Frontal cortex (tissue), 4 donors: ENCODE measurements around the gene AKNA. TPM values are rescaled to one million over a fixed set of nuclear protein-coding genes. Genes with fewer than 3 reads are reported as not detected.
A peak's percentile ranks its signal among the peaks of the same experiment; 100 is the strongest.

Experiments
- DNase-seq, 2 donors: peaks; one replicate each; pipeline ENCODE4 v3.0.0; 2012; ENCODE audit warnings: low spot score in 2 of 2
- FAIRE-seq: peaks from 2 replicates; lab custom pipeline; 2012; peaks lifted over from hg19 to GRCh38; lab: Jason Lieb, UNC
- total RNA-seq: library from RNA; depleted of rRNA; stranded (reverse); fragments of >200 nt; gene quantifications from one replicate; pipeline ENCODE4 v1.2.3, GENCODE V29; 2014
- donor health status: control.
- donor health status: control.
- donor health status: control.

Gene AKNA
- total RNA-seq, 1 donor from 2014 or later: 3.3 TPM

DNA sequence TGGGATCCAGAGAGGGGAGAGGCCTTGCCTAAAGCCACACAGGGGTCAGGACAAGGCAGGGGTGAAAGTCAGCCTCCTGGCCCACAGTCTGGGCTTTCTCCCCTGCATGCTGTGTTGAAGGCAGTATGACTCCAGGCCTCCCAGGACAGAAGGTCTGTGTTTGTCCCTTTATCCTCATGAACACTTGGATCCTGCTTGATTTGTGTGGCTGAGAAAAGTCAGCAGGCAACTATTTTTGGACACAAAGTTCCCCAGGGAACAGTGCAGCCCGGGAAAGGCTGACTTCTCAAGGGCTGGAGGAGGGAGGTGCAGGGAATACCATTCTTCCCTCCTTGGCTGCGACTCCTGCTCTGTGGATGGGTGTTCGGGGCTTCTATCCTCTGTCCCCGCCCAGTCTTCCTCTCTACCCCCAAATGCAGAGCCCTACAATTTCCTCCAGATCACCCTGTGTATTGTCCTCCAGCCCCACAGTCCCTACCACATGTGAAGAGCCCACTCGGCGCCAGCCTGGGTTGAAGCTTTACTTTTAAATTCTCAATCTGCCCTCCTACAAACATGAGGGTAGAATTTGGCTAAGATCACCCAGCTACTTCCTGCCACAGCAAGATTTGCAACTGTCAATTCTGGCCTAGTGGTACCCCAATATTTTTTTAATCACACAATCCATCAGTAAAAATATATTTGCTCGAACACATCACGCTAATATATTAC is 4.1 kb downstream of the AKNA start:
- no peak for FAIRE-seq

DNA sequence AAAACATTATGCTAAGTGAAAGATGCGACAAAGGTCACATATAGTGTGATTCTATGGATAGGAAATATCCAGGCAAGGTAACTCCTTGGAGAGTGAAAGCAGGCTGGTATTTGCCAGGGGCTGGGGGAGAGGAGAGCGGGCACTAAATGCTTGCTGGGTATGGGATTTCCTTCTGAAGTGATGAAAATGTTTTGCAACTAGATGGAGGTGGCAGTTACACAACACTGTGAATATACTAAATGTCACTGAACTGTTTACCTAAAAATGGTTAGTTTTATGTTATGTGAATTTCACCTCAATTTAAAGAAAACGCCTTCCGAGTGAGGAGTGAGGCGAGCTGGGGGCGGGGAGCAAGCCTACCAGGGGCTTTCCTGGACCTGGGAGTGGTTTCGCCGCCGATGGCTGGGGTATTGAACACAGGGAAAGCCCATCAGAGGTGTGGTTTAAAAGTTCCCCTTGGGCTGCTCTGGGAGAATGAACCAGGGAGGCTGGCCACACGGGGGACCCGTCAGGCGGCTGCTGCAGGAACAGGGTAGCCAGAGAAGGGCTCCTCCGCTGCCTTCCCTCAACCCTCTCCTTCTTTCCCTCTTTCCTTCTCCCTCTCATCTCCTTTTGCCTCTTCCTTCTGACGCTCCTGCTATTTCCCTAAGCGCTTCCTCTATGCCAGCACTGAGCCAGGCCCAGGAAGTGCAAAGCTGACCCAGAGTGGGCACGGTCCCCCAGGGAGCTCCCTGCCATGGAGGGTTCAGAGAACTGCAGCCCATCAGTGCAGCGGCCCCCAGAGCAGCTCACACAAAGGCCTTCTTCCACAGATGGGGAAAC is 4.9 kb downstream of the AKNA start:
- FAIRE-seq (no peak), DNase-seq (no peak)

More for the DNA sequence above, 4.1 kb downstream of the AKNA start:
- no peak for DNase-seq

DNA sequence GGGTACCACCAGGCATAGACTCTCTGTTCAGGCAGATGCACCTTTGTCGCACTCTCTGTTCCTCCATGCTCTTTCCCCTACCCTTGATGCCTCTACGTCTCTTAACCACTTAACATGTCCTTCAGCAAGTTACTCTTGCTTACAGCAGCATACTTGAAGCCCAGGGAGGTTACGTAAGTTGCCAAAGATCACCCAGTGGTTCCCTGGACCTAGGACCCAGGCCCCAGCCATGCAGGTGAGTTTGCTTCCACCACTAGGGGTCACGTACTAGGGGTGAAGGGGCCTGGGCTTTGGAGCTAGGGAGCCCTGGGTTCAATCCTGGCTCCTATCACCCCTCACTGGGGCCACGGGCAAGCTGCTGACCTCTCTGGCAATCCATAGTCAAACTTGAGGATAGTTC is 8.9 kb downstream of the AKNA start:
- no peak for FAIRE-seq

DNA sequence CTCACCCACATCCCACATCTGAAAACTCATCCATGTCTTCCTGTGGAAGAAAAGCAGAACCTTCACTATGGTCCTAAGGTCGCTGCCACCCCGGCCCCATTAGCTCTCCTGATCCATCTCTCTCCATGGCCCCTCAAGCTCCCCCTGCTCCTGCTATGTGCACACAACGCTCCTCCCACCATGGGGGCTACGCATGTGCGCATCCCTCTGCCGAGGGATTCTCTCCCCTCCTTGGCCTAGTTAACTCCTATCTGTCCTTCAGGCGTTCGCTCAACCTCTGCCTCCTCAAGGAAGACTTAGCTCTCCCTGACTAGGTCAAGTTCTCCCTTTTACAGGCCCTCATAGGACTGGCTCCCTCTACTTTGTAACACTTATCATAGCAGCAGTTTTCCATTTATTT is 9.8 kb downstream of the AKNA start:
- no peak for FAIRE-seq
- DNase-seq: no peak

More for the DNA sequence above, 8.9 kb downstream of the AKNA start:
- no peak for DNase-seq

DNA sequence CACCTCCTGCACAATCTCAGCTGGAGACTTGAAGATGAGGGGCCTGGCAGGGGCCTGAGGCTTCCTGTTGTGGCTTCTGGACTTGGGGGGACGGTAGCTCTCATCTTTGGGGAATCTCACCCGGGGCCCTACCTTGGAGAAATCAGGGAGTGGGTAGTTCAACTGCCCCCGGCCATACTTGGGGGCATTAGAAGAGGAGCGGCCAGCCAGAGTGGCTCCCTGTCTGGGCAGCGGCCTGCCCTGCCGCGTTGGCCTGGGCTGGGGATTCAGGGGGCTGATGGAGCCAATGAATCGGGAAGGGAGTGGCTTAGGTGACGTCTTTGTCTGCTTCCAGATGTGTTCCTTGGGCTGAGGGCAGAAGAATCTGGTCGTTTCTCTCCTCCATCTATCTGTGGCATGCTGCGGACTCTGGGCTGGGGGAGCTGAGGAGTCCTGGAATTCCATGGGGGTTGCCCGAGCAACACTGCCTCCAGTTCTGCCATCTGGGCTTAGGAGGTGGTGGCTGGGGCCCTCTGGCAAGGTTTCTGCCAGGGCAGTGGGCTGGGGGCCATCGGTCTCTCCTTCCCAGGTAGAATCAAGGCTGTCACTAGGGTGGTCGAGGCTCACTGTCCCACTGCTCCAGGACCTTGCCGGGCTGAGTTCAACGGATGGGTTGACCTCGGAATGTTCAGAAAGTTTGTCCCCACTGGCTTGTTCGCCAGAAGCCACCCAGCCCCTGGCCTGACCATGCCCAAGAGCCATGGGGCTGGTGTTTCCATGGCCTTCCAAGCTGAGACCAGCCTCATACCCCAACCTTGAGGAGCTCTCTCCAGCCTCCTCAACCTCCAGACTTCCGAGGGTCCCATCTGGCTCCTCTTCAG is 11.0 kb downstream of the AKNA start:
- FAIRE-seq (no peak), DNase-seq (no peak)

DNA sequence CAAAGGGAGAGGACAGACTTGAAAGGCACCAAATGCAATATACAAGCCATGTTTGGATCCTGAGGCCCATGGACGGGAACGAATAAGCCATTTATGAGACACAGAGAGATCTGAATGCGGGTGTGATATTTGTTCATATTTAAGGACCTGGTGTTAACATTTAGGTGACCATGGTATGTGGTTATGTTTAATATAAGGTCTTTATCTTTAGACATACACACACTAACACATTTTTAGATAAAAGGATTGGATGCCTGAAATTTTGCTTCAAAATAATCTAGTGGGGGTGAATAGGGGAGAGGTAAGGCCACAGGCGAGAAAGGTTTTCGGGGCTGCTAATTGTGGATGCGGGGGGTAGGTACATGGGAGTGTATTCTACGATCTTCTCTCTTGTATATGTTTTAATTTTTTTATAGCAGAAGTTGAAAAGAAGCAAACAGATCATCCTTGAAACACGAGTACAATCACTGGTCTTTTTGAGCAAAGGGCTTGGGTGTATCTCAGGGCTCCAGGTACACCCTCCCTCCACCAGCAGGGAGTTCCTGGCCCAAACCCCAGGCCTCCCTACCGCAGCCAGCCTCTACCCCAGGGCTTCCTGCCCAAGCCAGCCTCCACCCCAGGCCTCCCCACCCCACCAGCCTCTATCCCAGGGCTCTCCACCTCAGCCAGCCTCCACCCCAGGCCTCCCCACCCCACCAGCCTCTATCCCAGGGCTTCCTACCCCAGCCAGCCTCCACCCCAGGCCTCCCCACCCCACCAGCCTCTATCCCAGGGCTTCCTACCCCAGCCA is 12.2 kb downstream of the AKNA start:
- DNase-seq: no peak
- no peak for FAIRE-seq

DNA sequence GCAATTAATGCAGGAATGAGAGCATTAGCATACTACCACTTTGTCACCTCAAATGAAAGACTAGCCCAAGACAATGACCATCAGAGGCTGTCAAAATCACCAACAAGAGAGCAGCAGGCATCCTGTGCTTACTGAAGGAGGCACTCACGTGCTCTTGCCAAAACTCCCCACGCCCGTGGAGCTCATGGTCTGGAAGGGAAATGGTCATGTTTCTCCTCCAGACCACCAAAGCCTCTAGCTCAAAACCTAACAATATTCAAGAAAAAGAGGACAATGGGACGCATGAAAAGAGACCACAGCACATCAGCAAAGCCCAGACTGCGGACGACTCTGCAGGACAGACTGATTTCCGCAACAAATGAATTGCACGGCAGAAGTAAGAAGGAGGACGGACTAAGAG is 12.8 kb downstream of the AKNA start:
- DNase-seq (no peak), FAIRE-seq (no peak)

DNA sequence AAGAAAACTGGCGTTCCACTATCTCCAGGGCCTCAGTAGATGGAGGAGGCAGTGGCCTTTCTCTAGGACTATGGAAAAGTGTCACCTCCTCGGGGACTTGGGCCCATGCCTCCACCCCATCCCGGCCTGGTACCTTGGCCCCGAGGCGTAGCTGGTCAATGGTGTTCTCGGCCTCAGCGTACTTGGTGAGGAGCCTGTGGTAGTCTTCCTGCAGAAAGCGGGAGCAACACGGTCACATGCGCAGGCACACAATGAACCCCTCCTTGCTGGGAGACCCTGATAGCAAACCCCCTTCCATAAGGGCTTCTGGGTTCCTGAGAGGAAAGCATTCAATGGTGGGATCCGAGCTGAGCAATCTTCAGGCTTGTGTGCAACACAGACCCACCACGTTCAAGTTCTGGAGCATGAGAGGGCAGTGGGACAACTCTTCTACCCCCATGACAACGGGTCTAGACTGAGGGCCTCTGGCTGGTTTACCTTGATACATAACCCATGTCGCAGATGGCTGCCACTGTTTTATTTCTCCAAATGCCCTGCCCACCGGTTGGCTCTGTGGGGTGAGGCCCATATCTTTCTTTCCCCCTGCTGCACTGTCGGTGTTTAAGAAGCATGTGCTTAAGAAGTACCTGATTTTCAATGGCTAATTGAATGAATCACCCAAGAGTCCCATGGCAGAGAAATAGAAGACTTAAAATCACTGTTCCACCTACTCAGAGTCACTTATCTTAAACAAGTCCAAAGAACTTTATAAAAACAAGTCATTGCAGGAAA is 13.6 kb downstream of the AKNA start:
- no peak for FAIRE-seq
- no peak for DNase-seq

DNA sequence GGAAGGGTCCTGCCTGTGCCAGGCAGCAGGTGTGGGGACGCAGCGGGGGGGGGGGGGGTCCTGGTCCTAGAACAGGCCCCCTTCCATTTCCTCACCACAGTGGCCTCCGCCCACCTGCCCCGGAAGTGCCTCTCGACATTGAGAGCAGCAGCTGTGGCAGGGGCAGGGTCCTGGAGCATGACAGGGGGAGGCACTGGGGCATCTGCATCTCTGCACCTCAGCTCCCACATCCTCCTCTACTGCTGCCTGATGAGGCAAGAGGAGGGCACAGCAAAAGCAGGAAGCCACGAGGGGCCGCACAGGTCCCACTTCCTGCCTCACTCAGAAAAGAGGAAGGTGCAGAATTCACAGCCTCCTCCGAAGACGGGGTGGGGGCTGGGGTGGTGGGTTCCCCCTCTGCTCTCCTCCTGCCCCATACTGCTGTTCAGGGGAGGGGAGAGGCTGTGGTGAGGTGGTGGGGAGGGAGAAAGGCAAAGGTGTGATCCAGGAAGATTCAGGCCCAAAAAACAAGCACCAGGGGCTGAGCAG is 14.8 kb downstream of the AKNA start:
- FAIRE-seq (no peak), DNase-seq (peak in 1 of 2 donors; percentile 24)

DNA sequence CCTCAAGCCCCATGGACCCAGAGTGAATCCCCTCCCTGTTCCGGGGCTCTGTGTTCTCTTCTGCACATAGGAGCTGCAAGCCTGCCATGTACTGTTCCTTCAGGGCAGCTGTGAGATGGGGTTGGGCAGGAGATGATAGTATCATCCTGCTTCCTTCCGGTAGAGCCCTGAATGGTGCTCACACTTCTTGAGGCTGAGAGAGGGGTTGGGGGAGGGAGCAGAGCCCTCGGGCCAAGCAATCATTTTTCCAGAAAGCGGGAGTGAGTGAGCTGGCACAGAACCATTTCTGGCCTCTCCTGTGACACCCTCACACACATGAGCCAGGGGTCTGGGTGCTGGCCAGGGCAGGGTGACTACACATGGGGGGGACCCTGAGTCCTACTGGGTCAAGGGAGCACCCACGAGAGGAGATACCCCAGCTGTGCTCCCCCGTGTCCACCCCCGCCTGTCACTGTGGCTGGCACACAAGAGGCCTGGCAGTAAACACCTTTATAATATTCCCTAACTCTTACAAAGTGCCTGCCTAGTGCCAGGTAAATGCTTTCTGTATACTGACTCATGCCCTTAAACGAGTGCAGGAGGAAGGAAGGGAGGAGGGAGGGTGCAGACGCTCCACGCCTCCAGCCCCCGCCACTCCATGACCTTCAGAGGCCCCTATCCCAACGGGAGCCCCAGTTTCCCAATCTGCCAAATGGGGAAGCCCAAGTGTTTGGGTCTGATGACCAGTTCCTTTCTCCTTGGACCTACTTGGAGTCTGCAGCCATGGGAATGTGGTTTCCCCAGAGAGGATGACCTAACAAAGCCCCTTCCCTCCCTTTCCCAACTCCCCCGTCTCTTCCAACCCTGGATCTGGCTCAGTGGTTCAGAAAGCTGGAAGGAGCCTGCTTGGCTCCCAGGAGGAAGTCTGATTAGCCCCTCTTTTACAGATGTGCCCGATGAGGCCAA is 15.5 kb downstream of the AKNA start:
- FAIRE-seq (no peak), DNase-seq (no peak)

DNA sequence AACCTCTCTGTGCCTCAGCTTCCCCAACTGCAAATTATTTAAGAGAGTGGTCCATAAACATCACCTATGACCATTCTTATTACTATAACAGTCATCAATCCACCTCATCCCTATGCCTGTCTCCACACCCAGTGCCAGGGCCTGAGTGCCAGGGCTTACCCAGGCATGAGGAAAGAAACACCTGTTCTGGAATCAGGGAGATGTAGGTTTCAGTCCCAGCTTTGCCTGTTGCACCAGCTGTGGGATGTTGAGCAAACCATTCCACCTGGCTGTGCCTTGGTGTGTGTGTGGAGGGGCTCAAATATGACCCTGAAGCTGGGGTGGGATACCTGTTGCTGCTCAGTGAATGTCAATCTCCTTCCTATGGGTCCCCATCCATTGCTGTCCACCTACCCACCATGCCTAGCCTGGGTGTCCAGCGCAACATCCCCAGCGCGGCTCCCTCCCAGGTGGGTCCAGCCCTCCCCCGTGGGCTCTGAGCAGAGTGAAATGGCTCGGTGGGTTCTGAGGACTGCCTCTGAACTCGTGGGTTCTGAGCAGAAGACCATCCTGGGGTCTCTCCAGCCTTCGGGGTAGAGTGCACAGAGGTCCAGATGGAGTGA is 16.3 kb downstream of the AKNA start:
- DNase-seq (no peak), FAIRE-seq (no peak)

DNA sequence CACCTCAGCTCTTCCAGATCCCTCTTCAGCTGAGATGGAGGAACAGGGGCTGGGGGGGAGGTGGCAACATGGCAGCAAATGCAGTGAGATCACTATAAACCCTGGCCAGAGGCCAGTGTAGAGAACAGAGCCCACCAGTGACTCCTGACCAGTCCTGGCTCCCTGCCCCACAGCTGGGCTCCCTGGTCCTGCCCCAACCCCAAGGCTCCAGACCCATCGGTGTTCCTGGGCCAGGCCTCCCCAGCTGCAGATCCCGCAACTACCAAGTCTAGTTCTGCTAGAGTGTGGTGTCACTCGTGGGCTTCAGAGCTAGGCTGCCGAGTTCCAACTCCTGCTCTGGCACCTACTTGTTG is 16.8 kb downstream of the AKNA start:
- FAIRE-seq (no peak), DNase-seq (peak; percentile 63 to 71)

DNA sequence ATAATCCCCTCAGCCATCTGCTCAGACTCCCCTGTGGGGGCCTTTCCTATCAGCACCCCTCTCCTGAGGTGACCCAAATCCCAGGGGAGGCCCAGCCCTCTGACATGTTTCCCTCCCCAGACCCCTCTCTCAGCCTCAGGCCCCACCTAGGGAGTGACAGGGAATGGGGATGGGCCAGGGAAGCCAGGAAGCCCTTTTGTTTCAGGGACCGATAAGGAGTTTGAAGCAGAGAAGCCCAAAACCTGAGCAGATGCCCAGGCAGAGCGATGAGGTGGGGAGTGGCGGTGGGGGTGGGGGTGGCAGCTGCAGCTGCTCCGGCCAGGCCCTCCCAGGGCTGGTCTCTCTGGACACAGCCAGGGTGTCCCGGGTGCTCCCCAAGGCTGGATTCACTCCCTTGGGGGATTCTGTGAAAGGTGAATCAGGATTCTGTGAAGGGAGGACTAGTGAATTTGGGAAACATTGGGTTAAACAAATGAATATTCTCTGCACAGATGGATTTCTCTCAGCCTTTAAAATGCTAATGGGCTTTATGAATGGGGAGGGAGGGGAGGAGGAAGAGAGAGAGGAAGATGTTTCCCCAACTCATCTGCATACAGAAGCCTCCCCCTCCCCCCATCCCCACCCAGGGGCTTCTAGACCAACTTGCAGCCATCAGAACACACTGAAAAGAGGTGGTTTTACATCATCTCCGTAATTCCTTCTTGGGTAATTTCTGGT is 17.4 kb downstream of the AKNA start:
- FAIRE-seq (no peak), DNase-seq (peak in 1 of 2 donors; percentile 36)

DNA sequence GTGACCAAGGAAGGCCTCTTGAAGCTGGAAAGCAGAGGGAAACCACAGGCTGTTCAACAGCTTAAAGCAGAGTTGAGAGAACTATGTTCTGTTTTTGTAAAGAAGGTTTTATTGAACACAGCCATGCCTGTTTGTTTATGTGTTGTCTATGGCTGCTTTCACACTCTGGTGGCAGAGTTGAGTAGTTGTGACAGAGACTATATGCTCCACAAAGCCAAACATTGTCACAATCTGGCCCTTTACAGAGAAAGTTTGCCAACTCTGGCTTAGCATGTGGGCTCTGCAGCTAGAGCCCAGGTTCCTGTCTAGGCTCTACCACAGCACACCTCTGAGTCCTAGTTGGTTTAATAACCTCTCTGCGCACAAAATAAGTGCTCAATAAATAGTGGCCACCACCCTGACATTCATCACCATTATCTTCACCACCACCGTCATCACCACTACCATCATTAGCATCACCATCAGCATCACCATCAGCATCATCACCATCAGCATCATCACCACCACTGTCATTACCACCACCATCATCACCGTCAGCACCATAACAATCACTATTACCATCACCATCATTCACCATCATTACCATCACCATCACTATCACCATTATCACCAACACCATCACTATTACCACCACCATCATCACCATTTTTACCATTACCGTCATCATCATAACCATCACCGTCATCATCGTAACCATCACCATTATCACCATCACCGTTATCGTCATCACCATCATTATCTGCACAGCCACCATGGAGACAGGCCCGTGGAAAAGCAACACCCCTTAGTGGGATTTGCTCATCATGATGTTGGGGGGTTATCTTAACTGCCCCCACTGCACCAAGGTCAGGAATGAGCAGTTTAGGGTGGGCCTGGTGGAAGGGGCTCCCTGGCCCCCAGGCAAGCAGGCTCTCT is 18.3 kb downstream of the AKNA start:
- FAIRE-seq (no peak), DNase-seq (no peak)

DNA sequence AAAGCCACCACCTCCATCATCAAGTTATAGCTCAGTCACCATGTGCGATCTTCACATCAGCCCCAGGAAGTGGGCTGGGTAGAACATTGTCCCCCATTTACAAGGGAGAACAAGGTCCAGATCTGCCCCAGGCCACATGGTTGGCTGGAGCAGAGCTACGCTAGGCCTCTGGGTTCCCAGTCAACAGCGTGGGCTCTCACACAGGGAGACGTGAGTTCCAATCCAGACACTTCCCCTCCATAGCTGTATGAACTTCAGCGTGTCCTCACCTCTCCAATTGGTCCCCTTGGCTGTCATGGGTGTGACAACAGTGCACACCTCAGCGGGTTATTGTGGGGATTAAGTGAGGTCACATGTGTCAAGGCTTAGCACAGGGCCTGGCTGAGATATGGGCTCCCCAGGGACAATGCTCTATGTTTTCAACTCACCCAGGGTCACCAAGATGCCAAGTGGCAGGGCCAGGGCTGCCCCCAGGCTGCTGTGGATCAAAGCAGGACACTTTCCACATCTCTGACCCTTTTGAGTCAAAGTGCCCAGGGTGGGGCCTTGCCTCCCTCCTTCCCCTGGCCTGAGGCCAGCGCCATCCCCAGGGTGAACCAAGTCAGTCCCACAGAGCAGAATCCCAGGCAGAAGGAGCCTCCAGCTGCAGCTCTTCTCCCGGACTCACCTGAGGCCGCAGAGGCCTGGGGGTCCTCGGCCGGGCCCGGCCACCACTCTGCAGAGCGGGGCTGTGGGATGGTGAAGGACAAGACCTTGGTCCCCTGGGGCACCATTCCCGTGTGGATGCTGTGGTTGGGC is 19.8 kb downstream of the AKNA start:
- no peak for FAIRE-seq
- no peak for DNase-seq
